GM12872 (cell line): ENCODE measurements around the gene JAG1.

Experiments
- CTCF ChIP-seq: IDR thresholded peaks from 3 replicates; pipeline ENCODE4 v1.5.1; 2011; ENCODE audit warnings: low read depth, mild to moderate bottlenecking, low read length, moderate library complexity; ENCODE audit not compliant: insufficient read depth

The JAG1 gene

GRCh38 chr20:10673842-10674683, at the start of gene JAG1:
Gene JAG1, minus strand, starts transcription at chr20:10673999. Its CDS starts 469 bp downstream, at chr20:10673530.
- no peak for TF ChIP-seq CTCF

- TF ChIP-seq CTCF, result no peak
Observed at GRCh38 chr20:10721976-10722375, 48.2 kb upstream of the JAG1 start.

- TF ChIP-seq CTCF, result no peak
Observed at GRCh38 chr20:10721137-10721896, 47.5 kb upstream of the JAG1 start.

GRCh38 chr20:10720565-10720964, 46.8 kb upstream of the JAG1 start:
- TF ChIP-seq CTCF, result no peak

- TF ChIP-seq CTCF, result no peak
Observed at GRCh38 chr20:10719740-10720385, 46.1 kb upstream of the JAG1 start.

- no peak for TF ChIP-seq CTCF
Observed at GRCh38 chr20:10718661-10719060, 44.9 kb upstream of the JAG1 start.

GRCh38 chr20:10716855-10717254, 43.1 kb upstream of the JAG1 start:
- no peak for TF ChIP-seq CTCF
